ENCODE data around the gene SPINT1.
"Not testable (repeated sequence)": the region's sequence is repeated elsewhere in the genome, so short reads cannot be mapped to it uniquely, and the experiment has no call there.

SPINT1 gene

GRCh38 chr15:40859206-40859851 is 15.5 kb downstream of the SPINT1 start:
- DNase-seq (ENCODE audit: low spot score): peak; percentile 80

GRCh38 chr15:40861147-40861546 is 17.3 kb downstream of the SPINT1 start:
- DNase-seq (ENCODE audit: low spot score): not testable (repeated sequence)

GRCh38 chr15:40863660-40864270 is 19.9 kb downstream of the SPINT1 start:
- DNase-seq (ENCODE audit: low spot score): no peak

DNA sequence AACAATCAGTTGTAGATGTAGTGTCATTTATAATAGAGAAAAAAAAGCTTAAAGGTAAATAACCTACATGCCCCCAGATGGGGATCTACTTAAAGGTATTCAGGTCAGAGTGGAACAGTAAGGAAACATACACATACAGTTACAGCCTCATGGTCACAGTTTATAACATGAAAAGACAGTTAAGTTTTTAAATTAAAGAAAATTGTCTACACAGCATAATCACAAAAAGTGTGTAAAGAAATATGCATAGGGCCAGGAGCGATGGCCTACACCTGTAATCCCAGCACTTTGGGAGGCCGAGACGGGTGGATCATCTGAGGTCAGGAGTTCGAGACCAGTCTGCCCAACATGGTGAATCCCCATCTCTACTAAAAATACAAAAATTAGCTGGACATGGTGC is 23.4 kb downstream of the SPINT1 start:
- DNase-seq (ENCODE audit: low spot score): no peak

GRCh38 chr15:40869686-40870085 is 25.8 kb downstream of the SPINT1 start:
- DNase-seq (ENCODE audit: low spot score): no peak

- no peak for DNase-seq (ENCODE audit: low spot score)
Measured at GRCh38 chr15:40870716-40871115, 26.9 kb downstream of the SPINT1 start.

DNA sequence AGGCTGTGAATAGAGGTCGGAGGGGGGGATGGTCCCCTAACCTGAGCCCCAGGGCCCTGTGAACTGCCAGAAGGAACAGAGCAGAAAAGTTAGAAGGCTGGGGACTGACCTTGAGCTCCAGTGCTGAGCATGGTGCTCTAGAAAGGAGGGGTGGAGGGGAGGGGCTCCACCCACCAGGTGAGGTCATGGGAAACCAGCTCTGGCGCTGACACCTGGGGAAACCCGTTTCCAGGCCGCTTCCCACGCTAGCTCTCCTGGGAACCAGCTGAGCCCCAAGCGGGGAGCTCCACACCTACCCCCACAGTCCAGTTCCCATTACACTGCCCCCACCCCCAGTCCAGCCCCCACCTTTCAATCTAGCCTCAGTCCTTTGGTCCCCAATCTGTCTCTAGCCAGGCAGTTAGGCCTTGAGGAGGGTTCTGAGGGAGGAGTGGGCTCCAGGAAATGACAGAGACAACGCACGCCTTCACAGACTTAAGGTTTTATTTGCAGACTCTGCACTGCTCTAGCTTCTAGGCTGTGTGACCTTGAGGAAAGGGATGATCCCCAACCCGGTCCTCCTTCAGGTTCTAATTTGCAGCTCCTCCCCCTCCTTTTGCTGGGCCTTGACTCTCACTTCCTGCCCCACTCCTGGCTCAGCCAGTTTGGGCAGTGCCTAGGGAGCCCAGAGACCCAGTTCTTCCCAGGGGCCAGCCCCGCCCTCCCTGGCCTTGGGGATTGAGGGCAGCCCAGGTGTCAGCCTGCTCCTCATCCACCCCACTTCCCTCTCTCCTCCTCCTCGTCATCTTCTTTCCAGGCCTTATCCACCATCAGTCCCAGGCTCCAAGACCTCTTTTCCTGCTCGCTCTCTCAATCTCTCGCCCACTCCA is 28.1 kb downstream of the SPINT1 start:
- no peak for DNase-seq (ENCODE audit: low spot score)

DNA sequence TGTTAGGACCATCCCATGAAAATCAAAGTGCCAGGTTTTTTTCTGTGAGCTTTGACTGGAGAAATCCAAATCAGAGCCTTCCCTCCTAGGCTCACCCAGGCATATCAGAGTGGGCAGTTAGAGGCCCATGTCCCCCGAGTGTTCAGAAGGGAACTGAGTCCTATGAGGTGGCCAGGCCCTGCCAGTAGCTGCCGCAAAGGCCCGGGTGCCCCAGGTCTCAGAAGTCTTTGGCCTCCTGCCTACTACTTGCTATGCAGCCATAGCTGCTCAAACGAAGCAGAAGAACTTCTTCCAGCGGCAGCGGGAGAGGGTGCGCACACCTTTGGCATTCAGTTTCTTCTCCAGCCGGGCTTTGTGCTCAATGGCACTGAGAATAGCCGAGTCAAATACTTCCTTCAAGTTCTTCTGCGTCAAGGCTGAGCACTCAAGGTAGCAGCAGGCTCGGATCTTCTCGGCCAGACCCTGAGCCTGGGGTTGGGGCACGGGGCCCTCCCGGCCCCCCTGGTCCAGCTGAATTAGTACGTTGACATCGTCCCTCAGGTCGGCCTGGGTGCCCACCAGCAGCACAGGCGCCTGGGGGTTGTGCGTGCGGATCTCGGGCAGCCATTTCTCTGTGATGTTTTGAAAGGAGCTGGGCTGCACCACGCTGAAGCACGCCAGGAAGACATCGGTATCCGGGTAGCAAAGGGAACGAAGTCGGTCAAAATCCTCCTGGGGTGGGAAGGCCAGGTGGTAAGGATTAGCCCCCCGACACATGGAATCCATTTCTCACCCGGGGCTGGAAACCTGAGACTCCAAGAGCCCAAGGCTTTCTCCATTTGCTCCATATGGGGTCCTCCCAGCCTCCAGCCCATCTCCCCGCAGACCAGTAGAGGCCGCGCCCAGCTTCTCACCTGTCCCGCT is 29.2 kb downstream of the SPINT1 start:
- DNase-seq (ENCODE audit: low spot score): no peak

DNA sequence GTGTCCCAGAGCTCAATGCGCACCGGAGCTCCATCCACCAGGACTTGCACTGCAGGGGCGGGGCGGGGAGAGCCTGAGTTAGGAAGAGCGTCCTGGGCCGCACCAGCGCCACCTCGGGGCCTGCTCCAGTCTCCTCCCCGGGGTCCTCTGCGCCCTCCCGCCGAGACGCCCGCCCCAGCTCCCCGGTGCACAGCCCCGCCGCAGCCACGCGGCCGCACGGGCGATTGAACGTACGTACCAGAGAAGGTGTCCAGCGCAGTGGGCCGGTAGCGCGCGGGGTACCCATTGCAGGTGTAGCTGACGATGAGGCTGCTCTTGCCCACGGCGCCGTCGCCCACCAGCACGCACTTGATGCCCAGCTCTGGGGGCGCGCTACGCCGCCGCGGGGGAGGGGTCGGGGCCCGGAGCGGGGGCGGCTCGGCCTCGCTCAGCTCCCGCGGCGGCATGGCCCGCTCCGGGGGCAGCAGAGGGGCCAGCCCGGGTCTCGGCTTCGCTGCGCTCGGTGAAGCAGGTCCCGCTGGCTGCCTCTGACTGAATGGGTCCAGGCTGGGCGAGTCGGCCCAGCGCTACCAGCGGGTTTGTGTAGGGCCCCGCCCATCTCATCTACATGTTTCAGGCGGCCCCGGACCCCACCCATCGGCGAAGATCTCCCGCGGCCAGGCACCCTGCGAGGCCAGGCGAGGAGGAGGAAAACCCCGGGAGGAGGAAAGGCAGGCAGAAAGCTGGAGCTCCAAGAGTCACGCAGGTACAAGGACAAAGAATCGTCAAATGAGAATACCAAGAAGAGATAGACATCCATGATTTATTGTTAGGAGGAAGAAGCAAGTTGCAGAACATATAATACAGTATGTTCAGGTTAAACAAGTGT is 30.1 kb downstream of the SPINT1 start, which contains the start of gene RHOV:
TSS of gene RHOV (minus strand) at position 541 of the 868 bp plus-strand sequence. CDS start at position 446, 95 bp downstream.
- DNase-seq (ENCODE audit: low spot score): peak; percentile 71

- DNase-seq (ENCODE audit: low spot score): no peak
Measured at GRCh38 chr15:40875991-40876730, 32.3 kb downstream of the SPINT1 start.

- no peak for DNase-seq (ENCODE audit: low spot score)
Measured at GRCh38 chr15:40877694-40878093, 33.8 kb downstream of the SPINT1 start.

- DNase-seq (ENCODE audit: low spot score): no peak
Measured at GRCh38 chr15:40878785-40879184, 34.9 kb downstream of the SPINT1 start.

GRCh38 chr15:40879609-40880008 is 35.8 kb downstream of the SPINT1 start:
- DNase-seq (ENCODE audit: low spot score): no peak

- no peak for DNase-seq (ENCODE audit: low spot score)
Measured at GRCh38 chr15:40881351-40881750, 37.5 kb downstream of the SPINT1 start.

DNA sequence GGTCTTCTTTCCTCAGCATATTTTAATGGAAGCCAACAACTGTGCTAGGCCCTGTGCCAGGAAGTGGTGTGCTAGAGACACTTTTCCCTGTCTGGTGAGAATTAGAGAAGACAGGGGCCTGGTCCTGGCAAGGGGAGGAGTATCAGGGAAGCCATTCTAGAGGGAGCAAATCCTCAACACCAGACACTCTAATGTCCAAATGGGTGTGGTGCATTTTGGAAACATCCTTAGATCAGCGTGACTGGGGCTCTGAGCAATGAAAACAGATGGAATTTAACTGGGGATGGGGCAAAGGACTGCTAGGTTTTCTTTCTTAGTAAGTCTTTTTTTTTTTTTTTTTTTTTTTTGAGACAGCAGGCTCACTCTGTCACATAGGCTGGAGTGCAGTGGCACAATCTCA is 42.7 kb downstream of the SPINT1 start:
- no peak for DNase-seq (ENCODE audit: low spot score)

GRCh38 chr15:40889112-40889511 is 45.3 kb downstream of the SPINT1 start:
- no peak for DNase-seq (ENCODE audit: low spot score)

DNA sequence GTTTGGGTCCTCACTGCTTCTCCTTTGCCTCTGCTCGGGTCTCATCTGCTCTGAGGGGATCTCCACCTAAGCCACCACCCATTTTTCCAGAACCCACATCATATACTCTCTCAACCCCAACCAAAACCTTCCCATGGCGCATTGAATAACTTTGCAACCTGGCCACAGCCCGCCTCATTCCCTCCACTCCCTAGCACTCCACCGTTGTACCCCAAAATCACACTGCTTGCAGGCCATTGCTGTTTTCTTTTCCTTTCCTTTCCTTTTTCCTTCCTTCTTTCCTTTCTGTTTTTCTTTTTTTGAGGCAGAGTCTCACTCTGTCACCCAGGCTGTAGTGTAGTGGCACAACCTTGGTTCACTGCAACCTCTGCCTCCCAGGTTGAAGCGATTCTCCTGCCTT is 47.3 kb downstream of the SPINT1 start:
- no peak for DNase-seq (ENCODE audit: low spot score)

DNA sequence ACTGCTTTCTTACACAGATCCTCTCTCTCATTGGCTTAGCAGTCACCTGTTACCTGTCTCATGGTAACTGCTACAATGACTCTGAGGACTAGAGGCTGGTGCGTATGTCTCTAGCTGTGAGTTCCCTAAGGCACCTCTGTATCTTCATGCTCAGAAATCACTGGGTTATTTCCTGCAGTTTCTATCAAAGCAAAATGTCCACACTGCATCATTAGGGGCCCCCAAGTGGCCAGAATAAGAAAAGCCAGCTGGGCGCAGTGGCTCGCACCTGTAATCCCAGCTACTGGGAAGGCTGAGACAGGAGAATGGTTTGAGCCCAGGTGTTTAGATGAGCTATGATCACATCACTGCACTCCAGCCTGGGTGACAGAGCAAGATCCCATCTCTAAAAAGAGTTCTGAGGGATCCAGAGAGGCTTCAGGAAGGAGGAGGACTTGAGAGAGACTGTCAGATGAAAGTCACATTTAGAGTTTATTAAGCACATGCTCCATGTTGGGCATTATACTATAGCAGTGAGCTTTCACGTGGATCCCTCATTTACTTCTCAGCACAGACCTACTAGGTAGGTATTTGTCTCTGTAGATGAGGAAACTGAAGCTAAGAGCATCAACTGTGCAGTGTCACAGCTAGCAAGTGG is 48.1 kb downstream of the SPINT1 start:
- DNase-seq (ENCODE audit: low spot score): peak; percentile 80

DNA sequence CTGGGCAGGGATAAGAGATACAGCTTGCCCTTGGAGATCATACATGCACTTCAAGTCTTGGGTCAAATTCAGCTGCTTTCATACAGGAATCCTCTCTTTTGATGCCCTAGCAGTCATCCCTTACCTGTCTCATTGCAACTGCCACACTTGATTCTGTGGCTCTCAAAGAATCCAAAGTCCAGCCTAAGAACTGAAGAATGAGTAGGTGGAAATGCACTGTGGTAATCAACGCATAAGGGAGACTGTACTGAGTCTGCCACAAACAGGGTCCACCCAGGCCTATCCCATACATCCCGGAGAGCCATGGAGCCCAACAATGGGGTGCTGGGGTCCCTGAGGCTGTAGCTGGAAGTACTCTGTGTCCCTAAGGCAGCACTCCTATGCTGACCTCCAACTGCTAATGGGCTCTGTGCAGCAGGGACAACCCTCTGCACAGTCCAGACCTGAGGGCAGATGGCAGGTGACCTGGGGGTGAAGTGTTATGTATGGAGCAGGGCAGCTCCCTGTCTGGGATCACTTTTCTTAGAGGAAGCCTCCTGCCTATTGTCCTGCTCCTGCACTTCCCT is 48.7 kb downstream of the SPINT1 start:
- no peak for DNase-seq (ENCODE audit: low spot score)

Measured in cerebellar cortex (tissue), 1 donor.